Hepatocyte (in vitro differentiated cells): ENCODE measurements around the gene PNPT1.

Source experiments
- EZH2 ChIP-seq: fragments of 200-600 bp; sonication (generic); IDR thresholded peaks from 2 replicates; pipeline ENCODE4 v1.6.1; 2016; ENCODE audit warnings: antibody characterized with exemption, mild to moderate bottlenecking, borderline replicate concordance
- TF ChIP-seq, protein P1 (sequence below): fragments of 200-600 bp; sonication (generic); IDR thresholded peaks from 2 replicates; pipeline ENCODE4 v1.5.1; 2016; ENCODE audit warnings: antibody characterized with exemption, mild to moderate bottlenecking; ENCODE audit not compliant: poor library complexity

DNA sequence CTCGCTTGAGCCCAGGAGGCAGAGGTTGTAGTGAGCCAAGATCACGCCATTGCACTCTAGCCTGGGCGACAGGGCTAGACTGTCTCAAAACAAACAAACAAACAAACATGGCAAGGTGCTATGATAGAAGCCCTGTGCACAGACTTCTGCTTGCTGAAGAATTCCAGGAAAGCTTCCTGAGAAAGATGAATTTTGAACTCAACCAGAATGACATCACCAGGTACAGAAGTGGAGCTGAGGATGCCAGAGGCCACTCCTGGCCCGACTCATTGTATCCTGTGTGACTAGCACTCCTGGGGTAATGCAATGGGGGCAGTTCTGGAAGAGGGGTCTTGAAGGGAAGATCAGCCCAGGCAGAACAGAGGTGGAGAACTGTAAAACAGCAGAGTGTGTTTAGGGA, 22.0 kb upstream of the PNPT1 start:
- TF ChIP-seq, protein P1, sequence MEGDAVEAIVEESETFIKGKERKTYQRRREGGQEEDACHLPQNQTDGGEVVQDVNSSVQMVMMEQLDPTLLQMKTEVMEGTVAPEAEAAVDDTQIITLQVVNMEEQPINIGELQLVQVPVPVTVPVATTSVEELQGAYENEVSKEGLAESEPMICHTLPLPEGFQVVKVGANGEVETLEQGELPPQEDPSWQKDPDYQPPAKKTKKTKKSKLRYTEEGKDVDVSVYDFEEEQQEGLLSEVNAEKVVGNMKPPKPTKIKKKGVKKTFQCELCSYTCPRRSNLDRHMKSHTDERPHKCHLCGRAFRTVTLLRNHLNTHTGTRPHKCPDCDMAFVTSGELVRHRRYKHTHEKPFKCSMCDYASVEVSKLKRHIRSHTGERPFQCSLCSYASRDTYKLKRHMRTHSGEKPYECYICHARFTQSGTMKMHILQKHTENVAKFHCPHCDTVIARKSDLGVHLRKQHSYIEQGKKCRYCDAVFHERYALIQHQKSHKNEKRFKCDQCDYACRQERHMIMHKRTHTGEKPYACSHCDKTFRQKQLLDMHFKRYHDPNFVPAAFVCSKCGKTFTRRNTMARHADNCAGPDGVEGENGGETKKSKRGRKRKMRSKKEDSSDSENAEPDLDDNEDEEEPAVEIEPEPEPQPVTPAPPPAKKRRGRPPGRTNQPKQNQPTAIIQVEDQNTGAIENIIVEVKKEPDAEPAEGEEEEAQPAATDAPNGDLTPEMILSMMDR, result no peak
- TF ChIP-seq EZH2, result no peak
